GM21526 (cell line): ENCODE measurements around the gene NUDT3.

Experiments used
- ATAC-seq: cut with Tn5 transposase; IDR thresholded peaks from one replicate; pipeline ENCODE4 v1.9.1; 2021; ENCODE audit warnings: moderate library complexity; ENCODE audit not compliant: unreplicated experiment, low FRiP score

Gene NUDT3

GRCh38 chr6:34243131-34243771 lies 149.2 kb downstream of the NUDT3 start:
- ATAC-seq: no peak

DNA sequence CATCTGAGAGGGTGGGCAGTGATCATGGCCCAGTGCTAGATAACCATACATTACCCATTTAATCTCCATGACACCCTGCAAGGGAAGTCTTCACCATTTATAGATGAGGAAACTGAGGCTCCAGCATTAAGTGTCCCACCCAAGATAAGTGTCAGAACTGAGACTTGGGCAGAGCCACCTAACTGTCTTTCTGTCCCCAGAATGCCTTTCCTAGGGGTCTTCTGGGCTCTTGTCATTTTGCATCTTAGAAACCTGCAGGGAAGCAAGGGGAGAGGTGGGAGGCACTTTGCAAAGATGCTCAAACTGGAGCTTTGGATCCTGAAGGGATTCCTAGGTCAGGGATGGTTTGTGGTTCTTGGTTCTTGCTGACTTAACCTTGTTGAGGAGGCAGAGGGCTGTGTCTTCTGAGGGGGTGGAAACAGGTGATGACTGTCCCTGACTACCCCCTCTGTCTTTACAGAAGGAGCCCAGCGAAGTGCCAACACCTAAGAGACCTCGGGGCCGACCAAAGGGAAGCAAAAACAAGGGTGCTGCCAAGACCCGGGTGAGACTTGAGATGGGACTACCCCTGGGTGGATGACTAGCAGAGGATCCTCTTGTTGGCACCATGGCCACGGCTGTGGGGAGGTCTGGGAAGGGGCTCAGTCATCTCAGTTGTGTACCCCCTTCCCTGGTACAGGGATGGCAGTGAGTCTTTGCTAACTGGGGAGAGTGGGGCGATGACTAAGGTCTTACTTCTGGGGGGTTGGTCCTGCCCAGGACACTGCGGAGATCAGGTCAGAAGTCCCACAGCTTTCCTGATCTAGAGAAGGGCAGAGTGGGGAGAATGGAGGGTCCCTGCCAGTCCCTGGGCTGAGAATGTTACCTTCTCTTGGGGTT lies 150.0 kb downstream of the NUDT3 start:
- ATAC-seq: no peak

DNA sequence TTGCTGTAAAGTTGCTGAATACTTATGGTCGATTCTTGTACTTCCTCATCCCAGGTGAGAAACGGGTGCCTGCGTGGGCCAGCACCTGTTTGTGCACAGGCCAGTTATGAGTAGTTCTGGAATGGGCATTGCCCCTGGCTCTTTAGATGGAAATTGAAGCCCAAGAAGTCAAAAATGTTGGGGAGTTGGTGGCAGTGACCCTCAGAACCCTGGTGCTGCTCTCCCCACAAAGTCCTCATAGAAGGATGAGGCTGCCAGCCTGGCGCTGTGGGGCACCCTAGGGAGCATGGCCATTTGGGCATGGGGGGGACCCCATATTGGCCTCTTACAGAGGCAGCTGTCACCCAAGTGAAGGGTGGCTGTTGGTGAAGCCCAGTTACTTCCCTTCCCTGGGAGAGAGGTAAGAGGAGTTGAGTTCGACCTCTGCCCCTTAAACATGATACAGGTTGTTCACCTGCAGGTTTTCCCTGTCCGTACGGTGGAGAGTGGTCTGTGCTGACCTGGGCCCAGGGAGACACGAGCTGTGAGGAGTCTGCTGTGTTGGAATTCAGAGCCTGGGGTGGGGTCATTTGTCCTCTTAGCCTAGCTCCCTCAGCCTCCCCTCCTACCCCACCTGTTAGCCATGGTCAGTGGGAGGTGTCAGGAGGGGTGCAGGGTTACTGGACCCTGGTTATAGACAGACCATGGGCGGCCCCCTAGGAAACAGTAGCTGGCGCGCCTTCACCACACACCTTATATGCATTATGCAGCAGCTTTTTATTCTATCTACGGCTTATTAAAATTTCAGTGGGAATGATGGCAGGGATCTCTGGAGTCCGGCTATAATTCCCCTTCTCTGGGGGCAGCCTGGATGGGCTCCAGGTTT lies 150.9 kb downstream of the NUDT3 start:
- no peak for ATAC-seq

DNA sequence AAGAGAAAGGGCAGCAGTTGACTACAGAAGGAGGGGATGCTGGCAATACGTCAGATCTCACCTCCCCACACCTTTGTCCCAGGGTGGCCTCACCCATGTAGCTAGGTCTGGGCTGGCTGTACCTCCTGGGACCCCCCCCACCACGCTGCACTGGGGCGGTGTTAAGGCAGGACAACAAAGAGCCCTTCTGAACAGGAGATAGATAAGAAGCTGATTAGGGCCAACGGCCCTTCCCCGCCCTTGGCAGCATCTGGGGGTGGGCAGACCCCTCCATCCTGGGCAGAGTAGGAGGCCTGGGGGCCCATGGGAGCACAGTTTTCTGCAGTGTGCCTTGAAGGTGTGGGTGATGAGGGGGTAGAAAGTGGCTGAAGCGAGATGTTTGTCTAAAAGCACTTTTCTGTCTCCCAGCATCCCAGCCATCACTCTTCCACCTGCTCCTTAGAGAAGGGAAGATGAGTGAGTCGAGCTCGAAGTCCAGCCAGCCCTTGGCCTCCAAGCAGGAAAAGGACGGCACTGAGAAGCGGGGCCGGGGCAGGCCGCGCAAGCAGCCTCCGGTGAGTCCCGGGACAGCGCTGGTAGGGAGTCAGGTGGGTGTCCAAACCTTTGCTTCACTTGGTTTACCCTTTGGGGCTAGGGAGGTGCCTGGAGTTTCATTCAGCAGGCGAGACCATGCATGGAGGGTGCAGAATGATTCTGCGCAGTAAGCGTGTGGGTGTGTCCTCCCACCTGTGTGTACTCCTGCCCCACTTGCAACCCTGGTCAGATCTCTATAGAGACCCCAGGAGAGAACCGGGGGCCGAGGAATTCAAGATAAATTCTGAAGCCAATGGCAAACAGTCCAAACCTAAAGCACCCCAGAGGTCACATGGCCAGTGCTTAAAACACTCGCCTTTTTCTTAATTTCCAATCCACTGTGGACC lies 151.9 kb downstream of the NUDT3 start:
- no peak for ATAC-seq

DNA sequence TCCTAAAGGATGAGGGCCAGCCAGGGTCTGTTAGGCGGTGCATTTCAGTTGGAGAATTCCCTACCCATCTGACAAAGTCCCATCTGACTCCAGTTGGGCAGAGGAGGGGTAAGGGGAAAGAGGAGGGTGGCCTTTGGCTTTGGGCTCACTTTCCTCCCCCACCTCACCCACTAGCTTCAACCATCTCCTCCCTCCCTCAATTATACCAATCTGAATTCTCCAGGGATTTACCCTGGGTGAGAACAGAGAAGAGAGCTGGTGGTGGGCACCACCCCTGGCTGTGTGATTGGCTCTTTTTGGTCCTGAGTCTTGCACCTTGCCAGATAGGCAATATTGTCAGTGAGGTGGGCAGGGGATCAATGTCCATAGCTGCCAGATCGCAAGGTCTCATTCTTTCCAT lies 152.6 kb downstream of the NUDT3 start:
- no peak for ATAC-seq

- no peak for ATAC-seq
These were observed 153.0 kb downstream of the NUDT3 start for GRCh38 chr6:34239500-34239825.

- no peak for ATAC-seq
These were observed 153.6 kb downstream of the NUDT3 start for GRCh38 chr6:34238585-34239499.

GRCh38 chr6:34237722-34238584 lies 154.5 kb downstream of the NUDT3 start:
- no peak for ATAC-seq

GRCh38 chr6:34237316-34237721 lies 155.2 kb downstream of the NUDT3 start:
- ATAC-seq: no peak

DNA sequence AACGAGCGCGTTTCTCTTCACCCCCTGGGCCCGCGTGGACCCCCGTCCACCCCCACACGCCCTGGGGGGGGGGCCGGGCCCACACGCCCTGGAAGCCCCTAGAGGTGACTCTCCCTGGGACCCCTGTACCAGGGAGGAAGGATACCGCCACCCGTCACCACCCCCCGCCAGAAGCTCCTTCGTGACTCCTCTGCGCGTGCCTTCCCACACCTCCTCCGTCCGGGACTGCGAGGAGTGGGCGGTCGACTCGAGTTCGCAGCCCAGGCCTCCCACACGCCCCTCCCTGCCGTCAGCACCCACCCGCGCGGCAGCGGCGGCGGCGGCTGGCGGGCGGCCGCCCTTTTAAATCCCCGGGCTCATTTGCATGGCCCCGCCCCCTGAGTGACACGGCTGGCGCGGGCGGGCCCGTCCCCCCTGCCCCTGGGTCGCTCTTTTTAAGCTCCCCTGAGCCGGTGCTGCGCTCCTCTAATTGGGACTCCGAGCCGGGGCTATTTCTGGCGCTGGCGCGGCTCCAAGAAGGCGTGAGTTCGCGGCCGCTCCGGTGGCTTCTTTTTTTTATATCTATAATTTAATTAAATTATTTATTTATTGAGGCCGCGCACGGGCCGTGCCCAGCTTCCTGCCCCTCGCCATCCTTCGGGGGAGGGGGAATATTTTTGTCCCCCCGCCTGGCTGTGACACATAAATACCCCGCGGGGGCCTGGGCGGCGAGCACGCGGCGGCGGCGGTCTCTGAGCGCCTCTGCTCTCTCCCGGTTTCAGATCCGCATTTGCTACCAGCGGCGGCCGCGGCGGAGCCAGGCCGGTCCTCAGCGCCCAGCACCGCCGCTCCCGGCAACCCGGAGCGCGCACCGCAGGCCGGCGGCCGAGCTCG lies 155.8 kb downstream of the NUDT3 start, which contains the start of gene HMGA1:
TSS of gene HMGA1 (plus strand) at position 431 of the 873 bp plus-strand sequence. CDS start 3,908 bp downstream, outside the sequence.
- ATAC-seq: peak; percentile 47

DNA sequence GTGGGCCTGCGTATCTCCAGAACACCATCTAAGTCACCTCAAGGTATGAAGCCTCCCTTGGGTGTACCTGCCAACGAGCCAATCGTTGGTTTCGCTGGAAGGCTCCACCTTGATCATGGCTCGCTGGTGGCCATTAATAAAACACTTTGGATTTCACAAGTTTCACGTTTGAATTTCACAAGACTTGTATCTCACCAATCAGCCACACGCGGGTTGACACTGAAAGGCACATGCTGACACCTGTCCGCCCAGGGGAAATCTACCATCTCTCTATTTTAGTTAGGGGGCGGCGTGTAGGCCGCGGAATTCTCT lies 156.4 kb downstream of the NUDT3 start:
- peak; percentile 8 for ATAC-seq

DNA sequence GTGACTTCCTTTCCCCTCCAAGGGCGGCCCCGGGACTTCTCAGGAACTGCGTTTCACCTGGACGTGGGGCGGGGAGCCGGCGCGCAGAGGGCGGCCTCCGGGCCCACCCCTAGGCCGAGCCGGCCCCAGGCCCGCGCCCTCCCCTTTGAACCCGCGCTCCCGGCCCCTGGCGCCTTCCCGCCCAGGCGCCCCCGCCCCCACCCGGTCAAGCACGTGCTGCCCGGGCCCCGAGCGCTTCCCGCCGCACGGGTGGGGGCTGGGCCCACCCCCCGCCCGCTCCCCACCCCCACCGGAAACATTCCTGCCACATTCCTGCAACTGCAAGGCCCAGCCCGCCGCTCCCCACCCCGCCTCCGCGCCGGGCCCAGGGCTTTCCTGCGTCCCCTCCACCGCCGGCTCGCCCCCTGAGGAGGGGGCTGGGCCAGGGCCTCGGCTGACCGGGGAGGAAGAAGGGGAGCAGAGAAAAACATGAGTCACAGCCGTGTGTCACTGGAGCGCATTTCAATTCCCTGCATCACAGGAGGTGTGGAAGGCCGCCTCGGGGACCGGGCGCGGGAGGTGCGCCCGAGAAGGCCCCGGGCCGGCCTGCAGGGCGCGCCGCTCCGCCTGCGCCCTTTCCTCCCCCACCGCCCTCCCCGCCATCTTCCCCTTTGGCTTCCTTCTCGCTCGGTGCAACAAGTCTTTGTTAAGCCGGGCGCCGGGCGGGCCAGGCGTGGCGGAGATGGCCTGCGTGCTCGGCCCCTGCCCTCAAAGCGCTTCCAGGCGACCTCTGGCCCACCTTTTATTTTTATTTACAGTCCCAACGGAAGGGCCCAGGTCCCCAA lies 156.9 kb downstream of the NUDT3 start:
- ATAC-seq: no peak

GRCh38 chr6:34234667-34235306 lies 157.7 kb downstream of the NUDT3 start:
- no peak for ATAC-seq

DNA sequence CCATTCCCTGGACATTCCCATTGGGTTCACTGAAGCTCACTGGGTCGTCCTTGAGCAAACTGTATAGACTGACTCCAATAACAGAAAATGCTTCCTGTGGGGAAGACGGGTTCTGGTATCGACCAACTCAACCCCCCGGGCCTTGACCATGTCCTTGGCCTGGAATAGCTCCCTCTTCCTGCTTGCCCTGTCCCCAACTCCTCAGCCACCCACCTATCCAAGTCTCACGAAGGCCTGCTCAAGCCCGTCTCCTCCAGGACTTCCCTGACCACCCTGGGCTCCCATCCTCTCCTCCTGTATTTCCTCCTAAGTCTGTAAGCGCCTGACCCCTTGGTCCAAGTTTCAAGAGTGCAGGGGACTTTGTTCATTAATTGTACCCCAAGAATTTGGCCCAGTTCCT lies 158.6 kb downstream of the NUDT3 start:
- ATAC-seq: no peak

DNA sequence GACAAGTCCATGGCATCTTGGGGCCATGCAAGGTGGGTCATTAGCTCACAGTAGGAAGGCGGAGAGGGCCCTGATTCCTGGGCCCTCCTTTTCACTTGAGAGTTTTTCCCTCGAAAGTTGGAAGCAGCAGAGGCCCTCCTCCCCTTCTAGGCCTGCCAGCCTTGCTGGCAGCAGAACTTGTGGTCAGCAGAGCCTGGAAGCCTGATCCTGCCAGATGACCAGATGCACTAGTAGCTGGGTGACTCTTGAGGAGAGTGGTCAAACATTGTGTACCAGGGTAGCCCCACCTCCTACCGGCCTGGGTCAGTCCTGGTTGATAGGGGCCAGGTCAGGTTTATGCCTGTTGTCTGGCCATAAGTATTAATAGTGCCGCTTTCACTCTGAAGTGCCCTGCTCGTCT lies 159.6 kb downstream of the NUDT3 start:
- no peak for ATAC-seq
